A549 (cell line): ENCODE data around the gene NANS. TPM values are rescaled to one million over a fixed set of nuclear protein-coding genes. Genes with fewer than 3 reads are reported as not detected.

ENCODE experiments used
- ATAC-seq, 2 experiments: fragments of 200-7000 bp in 1 of 2; fragments of >200 bp in 1 of 2; cut with Nextera tagmentation in 1 of 2; cut with Tn5 transposase in 1 of 2; 3 replicates each; pipeline versions ENCODE4 v1.8.0 to v1.9.1; 2018 to 2020; ENCODE audit warnings: mild to moderate bottlenecking in 1 of 2, moderate library complexity in 1 of 2
- CTCF ChIA-PET: fragments of 300-600 bp; sonication (Branson Sonifier 250); formaldehyde crosslinking; extraction: SDS; loops from one replicate; lab custom pipeline; 2021; ENCODE audit warnings: antibody characterized with exemption, inconsistent platforms; lab: Yijun Ruan, JAX
- POLR2A ChIA-PET: fragments of 350-600 bp; formaldehyde crosslinking; extraction: SDS; loops from one replicate; lab custom pipeline; 2021; ENCODE audit warnings: antibody characterized with exemption, inconsistent platforms; lab: Yijun Ruan, JAX
- DNase-seq, 2 experiments: peaks; one replicate each; pipeline versions ENCODE4 v3.0.0 to v3.0.0-alpha.2; 2011 to 2016; ENCODE audit warnings: low read depth in 1 of 2, low spot score in 1 of 2
- FAIRE-seq: peaks from 2 replicates; lab custom pipeline; 2011; peaks lifted over from hg19 to GRCh38; lab: Jason Lieb, UNC
- H3K27ac ChIP-seq, 2 experiments: fragments of >200 bp; sonication (Bioruptor Twin); formaldehyde crosslinking; 3 replicates each; pipeline ENCODE4 v1.5.1; 2016 to 2017
- H3K4me1 ChIP-seq: fragments of >200 bp; sonication (Bioruptor Twin); formaldehyde crosslinking; 3 replicates; pipeline ENCODE4 v1.6.1; 2016
- H3K4me2 ChIP-seq: fragments of >200 bp; sonication (Bioruptor Twin); formaldehyde crosslinking; 3 replicates; pipeline ENCODE4 v1.6.1; 2016
- H3K4me3 ChIP-seq: fragments of >200 bp; sonication (Bioruptor Twin); formaldehyde crosslinking; 3 replicates; pipeline ENCODE4 v1.5.1; 2016
- H3K9me3 ChIP-seq: fragments of >200 bp; sonication (Bioruptor Twin); formaldehyde crosslinking; 3 replicates; pipeline ENCODE4 v1.6.1; 2016
- ATOH8 ChIP-seq: fragments of 250-450 bp; sonication (Bioruptor Pico); IDR thresholded peaks from 2 replicates; pipeline ENCODE4 v1.5.0; 2020; ENCODE audit warnings: low read depth, mild to moderate bottlenecking, moderate library complexity
- CEBPB ChIP-seq, 2 experiments: fragments of >200 bp in 1 of 2; sonication (Bioruptor Twin) in 1 of 2; formaldehyde crosslinking in 1 of 2; IDR thresholded peaks; 2 replicates each; pipeline ENCODE4 v1.6.1; 2012 to 2016
- EP300 ChIP-seq, 2 experiments: fragments of >200 bp; sonication (Bioruptor Twin); formaldehyde crosslinking; IDR thresholded peaks; 2 replicates in 1 of 2; 3 replicates in 1 of 2; pipeline ENCODE4 v1.6.1; 2016 to 2017
- ESRRA ChIP-seq: fragments of 150-350 bp; IDR thresholded peaks from 2 replicates; pipeline ENCODE4 v1.6.1; 2014; ENCODE audit warnings: mild to moderate bottlenecking, low read length, borderline replicate concordance
- FOSL2 ChIP-seq, 2 experiments: fragments of 450-650 bp in 1 of 2; fragments of >200 bp in 1 of 2; sonication (Bioruptor Twin) in 1 of 2; formaldehyde crosslinking; IDR thresholded peaks; 2 replicates each; pipeline versions ENCODE4 v1.5.0 to v1.6.1; 2016 to 2020; ENCODE audit warnings: mild to moderate bottlenecking in 1 of 2, moderate library complexity in 1 of 2
- HDAC2 ChIP-seq: fragments of 200-600 bp; sonication (generic); IDR thresholded peaks from 2 replicates; pipeline ENCODE4 v1.6.1; 2016
- HEYL ChIP-seq: fragments of 250-450 bp; sonication (Bioruptor Pico); IDR thresholded peaks from 2 replicates; pipeline ENCODE4 v1.8.0; 2021; ENCODE audit warnings: mild to moderate bottlenecking, moderate library complexity
- KDM5A ChIP-seq: fragments of 200-600 bp; sonication (generic); IDR thresholded peaks from 2 replicates; pipeline ENCODE4 v1.6.1; 2016; ENCODE audit warnings: antibody characterized with exemption, mild to moderate bottlenecking
- MAFK ChIP-seq: fragments of 450-650 bp; IDR thresholded peaks from 2 replicates; pipeline ENCODE4 v1.6.1; 2014; ENCODE audit not compliant: partially characterized antibody
- NFE2L2 ChIP-seq: fragments of 150-350 bp; conservative IDR thresholded peaks from 2 replicates; pipeline ENCODE4 v1.6.1; 2014; ENCODE audit warnings: low read length
- NR3C1 ChIP-seq: fragments of >200 bp; sonication (Bioruptor Twin); formaldehyde crosslinking; IDR thresholded peaks from 3 replicates; pipeline ENCODE4 v1.6.1; 2017
- POLR2A ChIP-seq: IDR thresholded peaks from 2 replicates; pipeline ENCODE4 v1.6.1; 2012; ENCODE audit warnings: mild to moderate bottlenecking, low read length
- POLR2AphosphoS2 ChIP-seq: conservative IDR thresholded peaks from 2 replicates; pipeline ENCODE4 v1.6.1; 2012; ENCODE audit warnings: low read length, improper control_type of control experiment, inconsistent platforms
- RCOR1 ChIP-seq: fragments of 150-350 bp; IDR thresholded peaks from 2 replicates; pipeline ENCODE4 v1.6.1; 2014; ENCODE audit warnings: antibody characterized with exemption, low read length, low read depth
- TFCP2L1 ChIP-seq: fragments of 250-450 bp; sonication (Bioruptor Pico); IDR thresholded peaks from 2 replicates; pipeline ENCODE4 v1.5.0; 2021; ENCODE audit warnings: mild to moderate bottlenecking
- ZSCAN20 ChIP-seq: fragments of 250-450 bp; sonication (Bioruptor Pico); IDR thresholded peaks from 2 replicates; pipeline ENCODE4 v1.8.0; 2022; ENCODE audit warnings: mild to moderate bottlenecking, moderate library complexity
- WGBS: methylation state at CpG from one replicate; pipeline ENCODE4 v1.1.6; 2017; ENCODE audit errors: missing lambda C conversion rate; 5-methylcytosine and 5-hydroxymethylcytosine counted together
- polyA plus RNA-seq, 4 experiments: library from polyadenylated mRNA; depleted of rRNA in 3 of 4; stranded (reverse); fragments of >200 nt; fragmentation: RNase III in 1 of 4; extraction: RNeasy Plus Mini Kit Qiagen cat#74134 plus additional on column Dnase treatment in 1 of 4; gene quantifications; 2 replicates in 3 of 4; 3 replicates in 1 of 4; pipeline ENCODE4 v1.2.3, GENCODE V29; 2011 to 2017
- TF ChIP-seq, protein P1 (sequence below): IDR thresholded peaks from 2 replicates; pipeline ENCODE4 v1.6.1; 2012
- TF ChIP-seq, protein P2 (sequence below): fragments of 450-650 bp; IDR thresholded peaks from 2 replicates; pipeline ENCODE4 v1.6.1; 2014; ENCODE audit warnings: antibody characterized with exemption
- TF ChIP-seq, protein P3 (sequence below): IDR thresholded peaks from 2 replicates; pipeline ENCODE4 v1.6.1; 2012; ENCODE audit warnings: low read depth, borderline replicate concordance
- TF ChIP-seq, protein P4 (sequence below): IDR thresholded peaks from 2 replicates; pipeline ENCODE4 v1.6.1; 2012

The NANS gene
- polyA plus RNA-seq, 2 of the 4 experiments (the other 2 are of a cell fraction): 56.8 to 70.2 TPM

GRCh38 chr9:98080326-98080725 lies 23.8 kb downstream of the NANS start:
- ChIA-PET CTCF (interaction anchor here (0.6 to 2.6 kb wide), 3 partner anchors 46 to 728 kb away, joined by 3 to 13 read pairs (median 3); no protein-coding TSS in a partner anchor), POLR2A (no interaction called here)
- WGBS: 90% methylated on average over 1 of the region's 1 CpG
- Histone ChIP-seq H3K9me3 (no peaks in the 10 kb centered on the region), H3K4me3 (no peak overlapping the region), H3K4me1 (peaks cover 24% of the 10 kb centered on the region), H3K27ac (no peak overlapping the region; a peak in 1 of 6 replicates), H3K4me2 (no peak overlapping the region)
- FAIRE-seq (no peak), DNase-seq (no peak), ATAC-seq (no peak)
- TF ChIP-seq, protein P1, sequence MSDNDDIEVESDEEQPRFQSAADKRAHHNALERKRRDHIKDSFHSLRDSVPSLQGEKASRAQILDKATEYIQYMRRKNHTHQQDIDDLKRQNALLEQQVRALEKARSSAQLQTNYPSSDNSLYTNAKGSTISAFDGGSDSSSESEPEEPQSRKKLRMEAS: no peak
- TF ChIP-seq POLR2AphosphoS2: no peak
- no peak for TF ChIP-seq MAFK
- TF ChIP-seq, protein P2, sequence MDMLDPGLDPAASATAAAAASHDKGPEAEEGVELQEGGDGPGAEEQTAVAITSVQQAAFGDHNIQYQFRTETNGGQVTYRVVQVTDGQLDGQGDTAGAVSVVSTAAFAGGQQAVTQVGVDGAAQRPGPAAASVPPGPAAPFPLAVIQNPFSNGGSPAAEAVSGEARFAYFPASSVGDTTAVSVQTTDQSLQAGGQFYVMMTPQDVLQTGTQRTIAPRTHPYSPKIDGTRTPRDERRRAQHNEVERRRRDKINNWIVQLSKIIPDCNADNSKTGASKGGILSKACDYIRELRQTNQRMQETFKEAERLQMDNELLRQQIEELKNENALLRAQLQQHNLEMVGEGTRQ: no peak
- TF ChIP-seq RCOR1: no peak
- TF ChIP-seq FOSL2 (IDR thresholded peaks at IDR 0.05): no peak
- TF ChIP-seq FOSL2 (CRISPR knock-in tag; IDR thresholded peaks at IDR 0.05): no peak
- no peak for TF ChIP-seq ZSCAN20 (CRISPR knock-in tag)
- TF ChIP-seq HEYL (CRISPR knock-in tag): no peak
- TF ChIP-seq EP300 (IDR thresholded peaks at IDR 0.05): no peak
- TF ChIP-seq TFCP2L1 (CRISPR knock-in tag): no peak
- no peak for TF ChIP-seq NR3C1

DNA sequence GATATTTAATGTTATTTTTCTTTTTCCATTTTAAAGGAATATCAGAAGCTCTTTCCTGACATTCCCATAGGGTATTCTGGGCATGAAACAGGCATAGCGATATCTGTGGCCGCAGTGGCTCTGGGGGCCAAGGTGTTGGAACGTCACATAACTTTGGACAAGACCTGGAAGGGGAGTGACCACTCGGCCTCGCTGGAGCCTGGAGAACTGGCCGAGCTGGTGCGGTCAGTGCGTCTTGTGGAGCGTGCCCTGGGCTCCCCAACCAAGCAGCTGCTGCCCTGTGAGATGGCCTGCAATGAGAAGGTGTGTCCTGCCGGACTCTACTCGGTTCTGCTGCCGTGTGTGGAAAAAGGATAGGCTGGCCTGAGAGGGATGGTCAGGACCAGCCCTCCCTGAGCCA lies 24.2 kb downstream of the NANS start:
- H3K4me2 ChIP-seq: peak overlapping the region; percentile 15; the same call in 2 of the 3 replicates
- no peak for DNase-seq
- FAIRE-seq: no peak
- ChIA-PET CTCF (interaction anchor here (0.6 to 2.6 kb wide), 3 partner anchors 46 to 183 kb away, joined by 3 to 13 read pairs (median 3); no protein-coding TSS in a partner anchor), POLR2A (interaction anchor here (1.9 kb wide), 1 partner anchor 24 kb away, joined by 8 read pairs; the partner anchor contains the start of gene NANS)
- H3K9me3 ChIP-seq: no peaks in the 10 kb centered on the region
- TF ChIP-seq NFE2L2: no peak
- TF ChIP-seq, protein P3, sequence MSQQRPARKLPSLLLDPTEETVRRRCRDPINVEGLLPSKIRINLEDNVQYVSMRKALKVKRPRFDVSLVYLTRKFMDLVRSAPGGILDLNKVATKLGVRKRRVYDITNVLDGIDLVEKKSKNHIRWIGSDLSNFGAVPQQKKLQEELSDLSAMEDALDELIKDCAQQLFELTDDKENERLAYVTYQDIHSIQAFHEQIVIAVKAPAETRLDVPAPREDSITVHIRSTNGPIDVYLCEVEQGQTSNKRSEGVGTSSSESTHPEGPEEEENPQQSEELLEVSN: no peak
- TF ChIP-seq POLR2A: no peak
- TF ChIP-seq KDM5A: no peak
- TF ChIP-seq NR3C1: no peak
- no peak for TF ChIP-seq ESRRA
- TF ChIP-seq, protein P4, sequence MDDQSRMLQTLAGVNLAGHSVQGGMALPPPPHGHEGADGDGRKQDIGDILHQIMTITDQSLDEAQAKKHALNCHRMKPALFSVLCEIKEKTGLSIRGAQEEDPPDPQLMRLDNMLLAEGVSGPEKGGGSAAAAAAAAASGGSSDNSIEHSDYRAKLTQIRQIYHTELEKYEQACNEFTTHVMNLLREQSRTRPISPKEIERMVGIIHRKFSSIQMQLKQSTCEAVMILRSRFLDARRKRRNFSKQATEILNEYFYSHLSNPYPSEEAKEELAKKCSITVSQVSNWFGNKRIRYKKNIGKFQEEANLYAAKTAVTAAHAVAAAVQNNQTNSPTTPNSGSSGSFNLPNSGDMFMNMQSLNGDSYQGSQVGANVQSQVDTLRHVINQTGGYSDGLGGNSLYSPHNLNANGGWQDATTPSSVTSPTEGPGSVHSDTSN: no peak
- no peak for TF ChIP-seq EP300 (IDR thresholded peaks at IDR 0.05)
- TF ChIP-seq ATOH8 (CRISPR knock-in tag): no peak
- no peak overlapping the region for H3K4me3 ChIP-seq
- peaks cover 19% of the 10 kb centered on the region for H3K4me1 ChIP-seq
- 90% methylated on average over 12 of the region's 12 CpGs for WGBS
- H3K27ac ChIP-seq: peak overlapping the region; percentile 67 to 83
- no peak; a peak in 1 of 6 replicates for ATAC-seq

DNA sequence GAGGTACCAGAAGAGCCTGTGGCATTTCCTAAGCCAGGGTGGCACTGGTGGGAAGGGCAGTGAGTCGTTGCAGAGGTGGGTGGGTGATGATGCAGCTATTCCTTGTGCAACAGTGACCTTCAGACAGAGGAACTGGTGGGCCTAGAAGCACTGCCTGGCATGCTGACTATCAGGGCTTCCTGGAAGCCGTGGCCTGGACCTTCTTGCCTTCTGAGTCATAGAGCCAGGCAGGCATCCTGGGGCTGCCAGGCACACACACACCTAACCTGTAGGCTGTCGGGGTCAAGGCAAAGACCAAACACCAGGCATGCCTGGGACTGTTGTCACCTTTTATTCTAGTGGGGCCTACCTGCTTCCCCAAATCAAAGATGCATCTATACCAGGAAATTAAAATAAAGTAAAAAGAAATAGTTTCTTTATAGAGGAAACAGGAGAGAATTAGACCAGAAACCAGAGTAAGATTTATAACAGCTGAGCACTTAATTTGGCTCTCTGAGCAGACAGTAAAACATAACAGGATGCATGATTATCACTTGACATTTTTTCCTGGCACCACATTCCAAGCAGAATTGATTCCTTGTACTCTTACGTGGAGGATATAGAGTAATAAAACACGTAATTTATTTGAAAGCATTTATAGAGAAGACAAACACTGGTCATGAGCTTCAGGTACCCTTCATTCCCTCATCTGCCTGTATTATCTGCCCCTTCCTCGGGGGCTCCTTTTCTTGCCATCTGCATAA lies 25.1 kb downstream of the NANS start:
- ChIA-PET POLR2A (interaction anchor here (1.9 kb wide), 1 partner anchor 25 kb away, joined by 8 read pairs; the partner anchor contains the start of gene NANS), CTCF (interaction anchor here (2.6 to 2.8 kb wide), 2 partner anchors 8 to 182 kb away, joined by 13 to 15 read pairs; no protein-coding TSS in a partner anchor)
- ATAC-seq: peak; percentile 77 to 87
- peak; percentile 40 to 57 for DNase-seq
- Histone ChIP-seq H3K9me3 (no peaks in the 10 kb centered on the region), H3K4me3 (no peak overlapping the region), H3K4me1 (peaks cover 18% of the 10 kb centered on the region), H3K4me2 (peak overlapping the region; percentile 15; the same call in 2 of the 3 replicates), H3K27ac (peak overlapping the region; percentile 67 to 83)
- no peak for FAIRE-seq
- TF ChIP-seq HDAC2 (no peak), CEBPB (IDR thresholded peaks at IDR 0.05) (0 out of 4 replicates have a peak, but pooled peaks of 1 of the 2 experiments have one; percentile 11)
- WGBS: 46% methylated on average over 6 of the region's 6 CpGs
